Keratinocyte (primary cell): Measurements from ENCODE around the gene ELL. TPM values are rescaled to one million over a fixed set of nuclear protein-coding genes. Genes with fewer than 3 reads are reported as not detected.

ENCODE experiments used
- DNase-seq: peaks from one replicate; pipeline ENCODE4 v3.0.0-alpha.2; 2011; ENCODE audit warnings: low read depth, missing footprints, low spot score
- FAIRE-seq: peaks from 2 replicates; lab custom pipeline; 2011; peaks lifted over from hg19 to GRCh38; lab: Jason Lieb, UNC
- H2AFZ ChIP-seq: 2 replicates; pipeline ENCODE4 v1.6.0; 2012; ENCODE audit warnings: low read length, control low read depth, inconsistent platforms; ENCODE audit not compliant: control insufficient read depth
- H3K27ac ChIP-seq: 2 replicates; pipeline ENCODE4 v1.5.1; 2011; ENCODE audit warnings: low read length; ENCODE audit not compliant: control insufficient read depth, insufficient read depth
- H3K27me3 ChIP-seq: 3 replicates; pipeline ENCODE4 v1.6.0; 2011; ENCODE audit warnings: low read length; ENCODE audit not compliant: control insufficient read depth, insufficient read depth; ENCODE audit errors: extremely low read depth
- H3K36me3 ChIP-seq, 2 experiments: 2 replicates in 1 of 2; 3 replicates in 1 of 2; pipeline ENCODE4 v1.5.1; 2011; ENCODE audit warnings: low read length in 2 of 2, mild to moderate bottlenecking in 1 of 2; ENCODE audit not compliant: control insufficient read depth in 2 of 2, insufficient read depth in 2 of 2; ENCODE audit errors: extremely low read depth in 1 of 2
- H3K4me1 ChIP-seq: 3 replicates; pipeline ENCODE4 v1.5.1; 2011; ENCODE audit warnings: low read length; ENCODE audit not compliant: control insufficient read depth, insufficient read depth; ENCODE audit errors: extremely low read depth
- H3K4me2 ChIP-seq: 3 replicates; pipeline ENCODE4 v1.6.0; 2011; ENCODE audit warnings: low read depth, low read length; ENCODE audit not compliant: control insufficient read depth, insufficient read depth; ENCODE audit errors: extremely low read depth
- H3K4me3 ChIP-seq, 3 experiments: fragments of 200-600 bp in 1 of 3; sonication (generic) in 1 of 3; 2 replicates in 2 of 3; 3 replicates in 1 of 3; pipeline ENCODE4 v1.5.1; 2011 to 2016; ENCODE audit warnings: low read length in 3 of 3, mild to moderate bottlenecking in 3 of 3, control low read depth in 2 of 3, inconsistent platforms in 1 of 3, low read depth in 1 of 3, mixed read lengths in 1 of 3, mixed run types in 1 of 3, moderate library complexity in 1 of 3; ENCODE audit not compliant: control insufficient read depth in 2 of 3, insufficient read depth in 2 of 3; ENCODE audit errors: extremely low read depth in 1 of 3
- H3K79me2 ChIP-seq: 2 replicates; pipeline ENCODE4 v1.6.0; 2012; ENCODE audit warnings: low read length; ENCODE audit not compliant: control insufficient read depth, insufficient read depth
- H3K9ac ChIP-seq: 3 replicates; pipeline ENCODE4 v1.6.0; 2011; ENCODE audit warnings: low read length; ENCODE audit not compliant: control insufficient read depth, insufficient read depth; ENCODE audit errors: extremely low read depth
- H3K9me1 ChIP-seq: 3 replicates; pipeline ENCODE4 v1.6.0; 2011; ENCODE audit warnings: low read length; ENCODE audit not compliant: control insufficient read depth, insufficient read depth; ENCODE audit errors: extremely low read depth
- H3K9me3 ChIP-seq: 2 replicates; pipeline ENCODE4 v1.5.1; 2012; ENCODE audit warnings: low read depth, low read length; ENCODE audit not compliant: control insufficient read depth
- H4K20me1 ChIP-seq: 3 replicates; pipeline ENCODE4 v1.6.0; 2011; ENCODE audit warnings: low read length; ENCODE audit not compliant: control insufficient read depth, insufficient read depth; ENCODE audit errors: extremely low read depth
- CTCF ChIP-seq, 3 experiments: IDR thresholded peaks in 1 of 3; conservative IDR thresholded peaks in 1 of 3; optimal IDR thresholded peaks in 1 of 3; 2 replicates in 2 of 3; 3 replicates in 1 of 3; pipeline versions ENCODE3 to v1.5.1; 2011; ENCODE audit warnings: low read length in 3 of 3, mild to moderate bottlenecking in 3 of 3, moderate library complexity in 2 of 3, control low read depth in 1 of 3, inconsistent platforms in 1 of 3; ENCODE audit not compliant: insufficient read depth in 2 of 3; ENCODE audit errors: extremely low read depth in 1 of 3
- EZH2 ChIP-seq: IDR thresholded peaks from one replicate; pipeline ENCODE4 v1.6.1; 2012; ENCODE audit warnings: inconsistent platforms, mild to moderate bottlenecking, low read length, moderate library complexity
- dilution Hi-C: fragments of 300-500 bp; cut with MboI; formaldehyde crosslinking; loops from one replicate; pipeline ENCODE4 v1.7.0; 2020; ENCODE audit warnings: low sequenced_read_pairs; ENCODE audit not compliant: extremely low pct_ligation_motif_present
- polyA plus RNA-seq, 5 experiments: library from polyadenylated mRNA; depleted of rRNA in 3 of 5; stranded (reverse) in 3 of 5; stranded (forward) in 1 of 5; unstranded in 1 of 5; fragments of >200 nt; gene quantifications; 1 replicate in 1 of 5; 2 replicates in 3 of 5; 3 replicates in 1 of 5; pipeline versions ENCODE4 v1.2.1 to v1.2.3, GENCODE V29; 2011 to 2012; ENCODE audit warnings: missing spikeins in 2 of 5, low read depth in 1 of 5, low replicate concordance in 1 of 5

Gene ELL
- polyA plus RNA-seq, 1 donor (not counting 4 experiments of a cell fraction or from before 2014, with no cell fraction given): 4.4 TPM

GRCh38 chr19:18436671-18437490, 85.0 kb downstream of the ELL start:
- Histone ChIP-seq H3K4me2 (no peak overlapping the region), H4K20me1 (no peaks in the 10 kb centered on the region), H2AFZ (no peak overlapping the region), H3K79me2 (no peaks in the 10 kb centered on the region), H3K9me3 (no peaks in the 10 kb centered on the region), H3K27ac (no peak overlapping the region), H3K9ac (no peak overlapping the region), H3K27me3 (no peaks in the 10 kb centered on the region), H3K4me3 (peak overlapping the region in 2 of 3 experiments; percentile 10 to 34), H3K36me3 (peaks cover 0 to 3% of the 10 kb centered on the region in 2 experiments), H3K4me1 (peaks cover 23% of the 10 kb centered on the region), H3K9me1 (peaks cover 9% of the 10 kb centered on the region)
- no peak for FAIRE-seq
- DNase-seq: no peak
- dilution Hi-C loops: no loop called here
- TF ChIP-seq CTCF (optimal IDR thresholded peaks at IDR 0.05 in 1 of 3, IDR thresholded peaks at IDR 0.05 in 1 of 3, conservative IDR thresholded peaks at IDR 0.05 in 1 of 3; ENCODE audit: extremely low read depth in 1 of 3, insufficient read depth in 2 of 3, low read length in 3 of 3) (no peak), EZH2 (no peak)

GRCh38 chr19:18435842-18436670, 85.8 kb downstream of the ELL start:
- Histone ChIP-seq H2AFZ (no peak overlapping the region), H3K27ac (no peak overlapping the region), H4K20me1 (no peaks in the 10 kb centered on the region), H3K9me3 (no peaks in the 10 kb centered on the region), H3K27me3 (no peaks in the 10 kb centered on the region), H3K4me1 (peaks cover 23% of the 10 kb centered on the region), H3K79me2 (no peaks in the 10 kb centered on the region), H3K4me3 (no peak overlapping the region), H3K9me1 (peaks cover 9% of the 10 kb centered on the region), H3K4me2 (no peak overlapping the region), H3K36me3 (peaks cover 0 to 3% of the 10 kb centered on the region in 2 experiments), H3K9ac (no peak overlapping the region)
- TF ChIP-seq CTCF (optimal IDR thresholded peaks at IDR 0.05 in 1 of 3, IDR thresholded peaks at IDR 0.05 in 1 of 3, conservative IDR thresholded peaks at IDR 0.05 in 1 of 3; ENCODE audit: extremely low read depth in 1 of 3, insufficient read depth in 2 of 3, low read length in 3 of 3) (no peak), EZH2 (no peak)
- no peak for DNase-seq
- dilution Hi-C loops: no loop called here
- no peak for FAIRE-seq
